ENCODE measurements around the gene ACP5.

ACP5 gene

DNA sequence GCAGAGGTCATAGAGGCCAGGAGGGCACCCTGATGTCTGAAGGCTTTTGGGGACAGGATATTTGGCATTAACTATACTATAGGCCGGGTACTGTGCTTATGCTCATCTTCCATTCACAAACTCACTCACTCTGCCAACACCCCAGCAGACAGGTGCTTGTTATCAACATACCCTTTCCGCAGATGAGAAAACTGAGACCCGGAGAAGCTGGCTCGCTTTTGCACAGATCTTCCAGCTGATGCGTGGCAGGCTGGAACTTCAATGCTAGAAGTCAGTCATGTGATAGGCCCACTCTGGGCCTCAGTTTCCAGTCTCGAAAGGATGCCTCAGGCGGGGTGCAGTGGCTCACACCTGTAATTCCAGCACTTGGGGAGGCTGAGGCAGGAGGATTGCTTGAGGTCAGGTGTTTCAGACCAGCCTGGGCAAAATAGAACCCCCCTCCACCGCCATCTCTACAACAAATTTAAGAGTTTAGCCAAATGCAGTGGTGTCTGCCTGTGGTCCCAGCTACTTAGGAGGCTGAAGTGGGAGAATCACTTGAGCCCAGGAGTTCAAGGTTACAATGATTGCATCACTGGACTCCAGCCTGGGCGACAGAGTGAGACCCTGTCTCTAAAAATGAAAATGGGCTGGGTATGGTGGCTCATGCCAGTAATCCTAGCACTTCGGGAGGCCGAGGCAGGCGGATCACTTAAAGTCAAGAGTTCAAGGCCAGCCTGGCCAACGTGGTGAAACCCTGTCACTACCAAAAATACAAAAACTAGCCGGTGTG lies 29.3 kb downstream of the ACP5 start:
- DNase-seq (ENCODE audit: low read depth in 2 of 2), result no peak

DNA sequence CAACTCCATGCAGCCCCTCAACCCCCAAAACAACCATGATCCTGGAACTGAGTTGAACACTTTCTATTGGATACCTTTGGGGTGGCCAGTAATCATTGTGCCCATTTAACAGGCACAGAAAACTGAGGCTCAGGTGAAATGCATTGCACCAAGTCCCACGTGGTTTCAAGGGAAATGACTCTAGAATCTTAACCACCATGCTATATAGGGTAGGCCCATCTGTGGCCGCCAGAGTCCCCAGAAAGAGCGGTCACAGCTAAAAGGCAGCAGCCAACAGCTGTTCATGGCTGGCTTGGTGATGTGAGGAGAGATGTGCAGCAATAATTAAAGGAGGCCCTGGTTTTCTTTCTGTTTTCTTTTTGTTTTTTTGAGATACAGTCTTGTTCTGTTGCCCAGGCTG lies 36.2 kb downstream of the ACP5 start:
- DNase-seq (ENCODE audit: low read depth in 2 of 2), result no peak

DNA sequence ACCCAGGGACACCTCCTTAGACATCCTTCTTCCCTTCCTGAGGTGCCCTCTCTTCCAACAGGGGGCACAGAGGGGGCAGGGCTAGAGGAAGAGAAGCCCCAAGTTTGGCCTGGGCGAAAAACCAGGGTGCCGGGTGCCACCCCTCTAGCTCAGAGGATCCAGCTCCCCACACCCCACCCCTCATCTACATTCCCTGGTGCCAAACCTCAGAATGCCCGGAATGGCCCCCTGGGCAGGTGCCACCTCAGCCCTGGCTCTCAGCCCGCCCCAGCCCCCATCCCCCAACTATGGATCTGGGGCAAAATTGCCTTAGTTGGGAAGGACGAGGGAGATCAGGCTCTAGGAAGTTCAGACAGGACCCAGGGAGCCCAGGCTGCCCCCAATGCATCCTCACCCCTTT lies 36.8 kb downstream of the ACP5 start:
- no peak for DNase-seq (ENCODE audit: low read depth in 2 of 2)

DNA sequence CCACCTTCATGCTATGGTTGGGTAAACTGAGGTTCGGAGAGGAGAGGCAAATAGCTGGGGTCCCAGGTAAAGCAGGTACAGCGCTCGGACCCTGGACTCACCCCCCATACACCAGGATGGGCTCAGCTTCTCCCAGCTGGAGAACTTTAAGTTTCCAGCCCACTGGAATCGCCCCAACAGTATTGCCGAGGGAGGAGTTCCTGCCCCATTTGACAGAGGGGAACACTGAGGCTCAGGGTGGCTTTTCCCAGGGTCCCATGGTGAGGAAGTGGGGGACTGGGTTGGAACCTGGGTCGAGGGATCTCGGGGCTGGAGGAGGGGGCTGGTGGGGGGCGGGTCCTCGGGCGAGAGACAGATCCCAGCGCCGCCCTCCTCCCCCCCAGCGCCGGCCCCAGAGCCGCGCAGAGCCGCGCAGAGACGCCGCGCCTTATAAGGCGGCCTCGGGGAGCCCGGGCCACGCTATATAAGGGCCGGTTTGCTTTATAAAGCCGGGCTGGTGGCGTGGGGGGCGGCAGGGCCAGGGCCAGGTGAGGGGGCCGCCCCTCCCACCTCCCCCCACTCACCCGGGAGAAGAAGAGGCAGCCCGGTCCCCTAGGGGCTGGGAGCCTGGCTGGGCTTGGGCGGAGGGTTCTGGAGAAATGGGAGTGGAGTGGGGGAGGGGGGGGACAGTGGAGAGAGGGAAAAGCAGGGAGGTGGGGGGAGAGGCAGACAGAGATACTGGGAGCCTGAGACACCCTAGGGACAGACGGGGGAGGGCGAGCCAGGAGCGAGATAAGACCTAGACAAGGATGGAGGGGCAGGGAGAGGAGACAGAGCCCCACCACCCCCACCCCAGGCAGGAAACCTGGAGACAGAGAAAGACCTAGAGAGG lies 37.7 kb downstream of the ACP5 start:
- no peak for DNase-seq (ENCODE audit: low read depth in 2 of 2)

DNA sequence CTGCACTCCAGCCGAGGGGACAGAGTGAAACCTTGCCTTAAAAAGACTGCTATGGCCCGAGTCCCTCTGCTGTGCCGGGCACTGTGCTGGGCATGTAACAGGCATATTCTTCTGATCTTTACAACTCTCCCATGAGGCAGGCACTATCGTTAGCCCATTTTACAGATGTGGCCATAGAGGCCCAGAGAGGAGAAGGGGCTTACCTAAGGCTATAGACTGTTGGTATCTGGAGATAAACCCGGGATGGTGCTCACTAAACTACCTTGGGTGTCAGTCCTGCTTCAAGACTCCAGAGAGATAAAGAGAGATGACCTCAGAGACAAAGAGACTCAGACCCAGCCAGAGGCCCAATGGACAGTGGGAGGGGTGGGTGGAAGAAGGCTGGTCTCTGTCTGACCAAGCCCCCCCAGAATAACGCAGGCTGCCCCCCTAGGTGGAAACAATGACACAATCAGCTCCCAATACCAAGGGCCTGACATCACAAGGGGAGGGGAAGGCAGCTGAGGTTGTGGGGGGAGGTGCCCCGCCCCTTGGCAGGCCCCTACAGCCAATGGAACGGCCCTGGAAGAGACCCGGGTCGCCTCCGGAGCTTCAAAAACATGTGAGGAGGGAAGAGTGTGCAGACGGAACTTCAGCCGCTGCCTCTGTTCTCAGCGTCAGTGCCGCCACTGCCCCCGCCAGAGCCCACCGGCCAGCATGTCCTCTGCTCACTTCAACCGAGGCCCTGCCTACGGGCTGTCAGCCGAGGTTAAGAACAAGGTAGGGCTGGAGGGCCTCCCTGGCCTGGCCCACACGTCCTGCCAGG lies 39.0 kb downstream of the ACP5 start, which contains the start of gene CNN1:
CNN1 (plus strand) TSS at position 620 of the 805 bp plus-strand sequence; CDS start at position 697, 77 bp downstream.
- no peak for DNase-seq (ENCODE audit: low read depth in 2 of 2)

- DNase-seq (ENCODE audit: low read depth in 2 of 2), result peak; percentile 82 to 83
These were observed 41.5 kb downstream of the ACP5 start for GRCh38 chr19:11535792-11536595.

- DNase-seq (ENCODE audit: low read depth in 2 of 2), result no peak
These were observed 42.5 kb downstream of the ACP5 start for GRCh38 chr19:11534948-11535347.

- no peak for DNase-seq (ENCODE audit: low read depth in 2 of 2)
These were observed 42.9 kb downstream of the ACP5 start for GRCh38 chr19:11534538-11534937.

GRCh38 chr19:11530432-11530831 lies 47.0 kb downstream of the ACP5 start:
- DNase-seq (ENCODE audit: low read depth in 2 of 2), result peak; percentile 42 to 49

DNA sequence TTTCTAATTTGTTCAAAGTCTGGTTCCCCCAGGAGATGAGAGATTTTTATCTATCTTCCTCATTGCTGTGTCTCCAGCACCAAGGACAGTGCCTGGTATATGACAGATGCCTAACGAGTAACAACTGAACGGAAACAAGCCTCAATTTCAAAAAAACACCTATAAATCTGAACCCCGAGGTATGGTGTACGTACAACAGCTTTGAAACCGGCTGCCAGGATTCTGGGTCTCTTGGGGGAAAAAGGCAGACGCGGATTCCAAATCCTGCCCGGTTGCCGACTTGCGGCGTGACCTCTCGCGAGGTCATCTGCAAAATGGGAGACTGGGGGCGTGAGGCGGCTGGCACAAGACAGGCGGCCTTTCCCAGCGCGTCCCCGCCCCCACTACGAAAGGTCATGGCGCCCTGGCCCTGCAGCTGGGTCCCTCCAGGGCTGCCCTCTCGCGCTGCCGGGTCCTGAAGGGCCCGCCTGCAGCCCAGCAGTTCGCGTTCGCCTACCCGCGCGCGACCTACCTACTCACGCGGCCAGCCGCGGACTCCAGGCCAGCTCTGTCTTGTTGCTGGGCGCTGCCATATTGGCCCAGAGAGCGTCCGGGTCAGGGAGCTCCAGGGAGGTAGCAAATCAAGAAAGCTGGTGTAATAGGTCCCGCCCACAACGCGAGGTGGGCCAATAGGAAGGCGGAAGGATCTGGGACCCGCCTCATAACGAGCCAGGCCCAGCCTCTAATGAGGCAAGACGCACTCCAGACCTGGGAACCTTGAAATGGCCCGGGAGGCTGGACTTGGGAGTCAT lies 48.7 kb downstream of the ACP5 start, which contains the start of gene ECSIT:
ECSIT (minus strand) TSS at position 584 of the 791 bp plus-strand sequence. CDS start 9,964 bp downstream, outside the sequence.
- DNase-seq (ENCODE audit: low read depth in 2 of 2), result peak; percentile 90 to 92
